ENCODE data around the gene MPHOSPH9. TPM values are rescaled to one million over a fixed set of nuclear protein-coding genes. Genes with fewer than 3 reads are reported as not detected.

The MPHOSPH9 gene
- total and polyA plus RNA-seq, 2 of the 13 experiments (the other 11 are each of a cell fraction or from before 2014, with no cell fraction given) = 20.3 to 63.4 TPM

DNA sequence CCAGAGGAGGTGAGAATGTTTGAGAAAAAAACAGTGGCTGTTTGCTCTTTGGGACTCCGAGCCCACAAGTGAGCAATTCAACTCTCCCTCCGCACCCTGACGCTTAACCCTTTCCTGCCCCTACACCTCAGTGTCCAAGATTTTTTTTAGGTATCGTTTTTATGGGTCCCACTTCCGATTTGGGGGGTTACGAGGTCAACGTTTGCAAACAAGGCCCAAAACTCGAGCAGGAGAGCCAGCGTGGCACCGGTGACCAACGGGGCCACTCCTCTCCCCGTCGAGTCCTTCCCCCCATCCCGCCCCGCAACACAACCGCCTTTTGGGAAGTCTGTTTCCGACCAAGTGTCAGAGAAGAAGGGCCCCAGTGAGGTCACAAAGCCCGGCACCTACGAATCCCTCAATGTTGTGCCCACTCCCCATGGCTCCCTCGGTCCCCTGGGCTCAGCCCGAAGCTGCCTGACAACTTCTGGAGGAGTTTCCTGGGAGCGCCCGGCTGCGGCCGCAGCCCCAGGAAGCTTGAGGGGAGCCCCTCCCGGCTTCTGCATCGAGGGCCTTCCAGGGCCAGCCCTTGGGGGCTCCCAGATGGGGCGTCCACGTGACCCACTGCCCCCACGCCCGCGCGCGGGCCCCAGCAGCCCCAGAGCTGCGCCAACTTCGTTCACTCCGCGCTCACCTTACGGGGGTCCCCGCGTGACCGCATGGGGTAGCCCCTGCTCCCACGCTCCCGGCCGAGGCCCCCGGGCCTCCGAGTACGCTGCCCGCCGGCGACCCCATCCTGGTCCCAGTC is 37.5 kb upstream of the MPHOSPH9 start (continued):
- TF ChIP-seq ZNF362 (CRISPR knock-in tag; IDR thresholded peaks at IDR 0.05; ENCODE audit: borderline replicate concordance) = peak; percentile 95
- TF ChIP-seq RBFOX2 (IDR thresholded peaks at IDR 0.05; ENCODE audit: low read depth, low read length) = peak; percentile 68
- peak; percentile 90 for TF ChIP-seq AGO2 (optimal IDR thresholded peaks at IDR 0.05; ENCODE audit: low read depth, low read length)
- TF ChIP-seq RBM22 (optimal IDR thresholded peaks at IDR 0.05; ENCODE audit: low read length) = no peak
- peak; percentile 78; the same call in 1 of the 2 replicates for TF ChIP-seq ZNF609 (CRISPR knock-in tag; IDR thresholded peaks at IDR 0.05; ENCODE audit: borderline replicate concordance)
- peak; percentile 32; the same call in 1 of the 2 replicates for TF ChIP-seq ZNF746 (CRISPR knock-in tag; IDR thresholded peaks at IDR 0.05)
- TF ChIP-seq BCL6 (CRISPR knock-in tag; IDR thresholded peaks at IDR 0.05) = peak; percentile 49; the same call in 1 of the 2 replicates
- TF ChIP-seq, protein P1, sequence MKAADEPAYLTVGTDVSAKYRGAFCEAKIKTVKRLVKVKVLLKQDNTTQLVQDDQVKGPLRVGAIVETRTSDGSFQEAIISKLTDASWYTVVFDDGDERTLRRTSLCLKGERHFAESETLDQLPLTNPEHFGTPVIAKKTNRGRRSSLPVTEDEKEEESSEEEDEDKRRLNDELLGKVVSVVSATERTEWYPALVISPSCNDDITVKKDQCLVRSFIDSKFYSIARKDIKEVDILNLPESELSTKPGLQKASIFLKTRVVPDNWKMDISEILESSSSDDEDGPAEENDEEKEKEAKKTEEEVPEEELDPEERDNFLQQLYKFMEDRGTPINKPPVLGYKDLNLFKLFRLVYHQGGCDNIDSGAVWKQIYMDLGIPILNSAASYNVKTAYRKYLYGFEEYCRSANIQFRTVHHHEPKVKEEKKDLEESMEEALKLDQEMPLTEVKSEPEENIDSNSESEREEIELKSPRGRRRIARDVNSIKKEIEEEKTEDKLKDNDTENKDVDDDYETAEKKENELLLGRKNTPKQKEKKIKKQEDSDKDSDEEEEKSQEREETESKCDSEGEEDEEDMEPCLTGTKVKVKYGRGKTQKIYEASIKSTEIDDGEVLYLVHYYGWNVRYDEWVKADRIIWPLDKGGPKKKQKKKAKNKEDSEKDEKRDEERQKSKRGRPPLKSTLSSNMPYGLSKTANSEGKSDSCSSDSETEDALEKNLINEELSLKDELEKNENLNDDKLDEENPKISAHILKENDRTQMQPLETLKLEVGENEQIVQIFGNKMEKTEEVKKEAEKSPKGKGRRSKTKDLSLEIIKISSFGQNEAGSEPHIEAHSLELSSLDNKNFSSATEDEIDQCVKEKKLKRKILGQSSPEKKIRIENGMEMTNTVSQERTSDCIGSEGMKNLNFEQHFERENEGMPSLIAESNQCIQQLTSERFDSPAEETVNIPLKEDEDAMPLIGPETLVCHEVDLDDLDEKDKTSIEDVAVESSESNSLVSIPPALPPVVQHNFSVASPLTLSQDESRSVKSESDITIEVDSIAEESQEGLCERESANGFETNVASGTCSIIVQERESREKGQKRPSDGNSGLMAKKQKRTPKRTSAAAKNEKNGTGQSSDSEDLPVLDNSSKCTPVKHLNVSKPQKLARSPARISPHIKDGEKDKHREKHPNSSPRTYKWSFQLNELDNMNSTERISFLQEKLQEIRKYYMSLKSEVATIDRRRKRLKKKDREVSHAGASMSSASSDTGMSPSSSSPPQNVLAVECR (CRISPR knock-in tag; IDR thresholded peaks at IDR 0.05; ENCODE audit: borderline replicate concordance) = peak; percentile 76
- TF ChIP-seq ZNF124 (CRISPR knock-in tag; IDR thresholded peaks at IDR 0.05) = peak; percentile 66
- TF ChIP-seq JUN (CRISPR knock-in tag; IDR thresholded peaks at IDR 0.05) = no peak
- 0 out of 2 replicates have a peak, but pooled peaks have one; percentile 40 for TF ChIP-seq ZBTB34 (CRISPR knock-in tag; IDR thresholded peaks at IDR 0.05)
- TF ChIP-seq KDM5A (IDR thresholded peaks at IDR 0.05; ENCODE audit: borderline replicate concordance, low read length) = peak; percentile 40; the same call in 1 of the 2 replicates
- TF ChIP-seq ZXDC (CRISPR knock-in tag; IDR thresholded peaks at IDR 0.05) = no peak
